AG04449 (cell line): ENCODE results near the gene NEK11.

Experiments
- CTCF ChIA-PET: fragments of 350-600 bp; formaldehyde crosslinking; extraction: SDS; loops from one replicate; lab custom pipeline; 2021; ENCODE audit warnings: antibody characterized with exemption; lab: Yijun Ruan, JAX
- POLR2A ChIA-PET: fragments of 400-600, 350-600 bp; formaldehyde crosslinking; extraction: SDS; loops from one replicate; lab custom pipeline; 2020; ENCODE audit warnings: antibody characterized with exemption, inconsistent platforms; lab: Yijun Ruan, JAX
- DNase-seq: peaks from one replicate; pipeline ENCODE4 v3.0.0-alpha.2; 2010; ENCODE audit warnings: low read depth, low spot score
- H3K4me3 ChIP-seq: 2 replicates; pipeline ENCODE4 v1.5.1; 2011; ENCODE audit warnings: low read depth, mild to moderate bottlenecking, control low read depth, low read length
- TF ChIP-seq, protein P1 (sequence below): IDR thresholded peaks from one replicate; pipeline ENCODE4 v1.5.1; 2011; ENCODE audit warnings: mild to moderate bottlenecking, moderate library complexity, low read length, control low read depth, inconsistent platforms; ENCODE audit not compliant: insufficient read depth; ENCODE audit errors: missing control alignments

Gene NEK11

DNA sequence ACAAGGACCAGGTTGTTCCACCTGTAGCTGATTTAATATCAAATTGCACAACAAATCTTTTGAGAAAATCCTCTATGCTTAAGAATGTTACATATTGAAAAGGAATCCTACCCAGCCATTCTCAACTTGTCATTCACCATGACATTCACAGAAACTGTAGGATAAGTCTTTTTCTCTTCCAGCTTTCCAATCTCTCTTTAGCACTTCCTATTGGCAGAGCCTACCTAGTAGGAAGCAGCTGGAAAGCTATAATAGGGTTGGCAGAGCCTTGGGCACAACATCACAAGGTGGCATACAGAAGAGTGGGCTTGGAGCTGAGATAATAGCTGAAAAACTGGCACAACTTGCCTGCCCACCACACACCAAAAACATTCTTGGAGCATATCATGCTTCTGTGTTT, 287.6 kb downstream of the NEK11 start:
- TF ChIP-seq, protein P1, sequence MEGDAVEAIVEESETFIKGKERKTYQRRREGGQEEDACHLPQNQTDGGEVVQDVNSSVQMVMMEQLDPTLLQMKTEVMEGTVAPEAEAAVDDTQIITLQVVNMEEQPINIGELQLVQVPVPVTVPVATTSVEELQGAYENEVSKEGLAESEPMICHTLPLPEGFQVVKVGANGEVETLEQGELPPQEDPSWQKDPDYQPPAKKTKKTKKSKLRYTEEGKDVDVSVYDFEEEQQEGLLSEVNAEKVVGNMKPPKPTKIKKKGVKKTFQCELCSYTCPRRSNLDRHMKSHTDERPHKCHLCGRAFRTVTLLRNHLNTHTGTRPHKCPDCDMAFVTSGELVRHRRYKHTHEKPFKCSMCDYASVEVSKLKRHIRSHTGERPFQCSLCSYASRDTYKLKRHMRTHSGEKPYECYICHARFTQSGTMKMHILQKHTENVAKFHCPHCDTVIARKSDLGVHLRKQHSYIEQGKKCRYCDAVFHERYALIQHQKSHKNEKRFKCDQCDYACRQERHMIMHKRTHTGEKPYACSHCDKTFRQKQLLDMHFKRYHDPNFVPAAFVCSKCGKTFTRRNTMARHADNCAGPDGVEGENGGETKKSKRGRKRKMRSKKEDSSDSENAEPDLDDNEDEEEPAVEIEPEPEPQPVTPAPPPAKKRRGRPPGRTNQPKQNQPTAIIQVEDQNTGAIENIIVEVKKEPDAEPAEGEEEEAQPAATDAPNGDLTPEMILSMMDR, result no peak
- H3K4me3 ChIP-seq, result no peak overlapping the region
- DNase-seq, result no peak
- ChIA-PET CTCF (no interaction called here), POLR2A (no interaction called here)

DNA sequence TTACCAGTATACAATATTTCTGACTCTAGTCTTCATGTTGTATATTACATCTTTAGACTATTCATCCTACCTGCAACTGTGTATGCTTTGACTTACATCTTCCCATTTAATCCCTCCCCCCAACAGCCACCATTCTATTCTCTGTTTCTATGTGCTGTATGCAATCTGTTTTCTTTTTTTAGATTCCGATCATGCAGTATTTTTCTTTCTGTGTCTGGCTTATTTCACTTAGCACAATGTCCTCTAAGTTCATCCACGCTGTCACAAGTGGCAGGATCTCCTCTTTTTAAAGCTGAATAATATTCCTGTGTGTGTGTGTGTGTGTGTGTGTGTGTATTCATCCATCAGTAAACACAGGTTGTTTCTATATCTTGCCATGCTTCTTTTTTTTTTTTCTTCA, 288.5 kb downstream of the NEK11 start:
- DNase-seq, result no peak
- H3K4me3 ChIP-seq, result no peak overlapping the region
- POLR2A ChIA-PET, result no interaction called here
- TF ChIP-seq, protein P1, result no peak
- CTCF ChIA-PET, result no interaction called here

DNA sequence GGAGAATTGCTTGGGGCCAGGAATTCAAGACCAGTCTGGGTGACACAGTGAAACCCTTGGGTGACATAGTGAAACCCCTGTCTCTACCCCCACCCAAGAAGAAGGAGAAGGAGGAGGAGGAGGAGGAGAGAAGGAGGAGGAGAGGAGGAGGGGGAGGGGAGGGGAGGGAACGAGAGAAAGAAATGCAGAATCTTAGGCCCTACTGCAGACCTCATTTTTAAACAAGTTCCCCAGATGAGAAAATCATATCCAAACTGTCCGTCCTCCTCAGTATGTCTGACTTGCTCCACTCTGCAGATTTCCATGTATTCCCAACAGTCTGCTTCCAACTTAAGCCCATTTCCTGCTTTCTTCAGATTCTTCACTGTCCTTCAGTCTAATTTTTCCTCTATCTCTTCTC, 291.0 kb downstream of the NEK11 start:
- no peak overlapping the region for H3K4me3 ChIP-seq
- no peak for DNase-seq
- POLR2A ChIA-PET, result no interaction called here
- TF ChIP-seq, protein P1, result no peak
- CTCF ChIA-PET, result no interaction called here

DNA sequence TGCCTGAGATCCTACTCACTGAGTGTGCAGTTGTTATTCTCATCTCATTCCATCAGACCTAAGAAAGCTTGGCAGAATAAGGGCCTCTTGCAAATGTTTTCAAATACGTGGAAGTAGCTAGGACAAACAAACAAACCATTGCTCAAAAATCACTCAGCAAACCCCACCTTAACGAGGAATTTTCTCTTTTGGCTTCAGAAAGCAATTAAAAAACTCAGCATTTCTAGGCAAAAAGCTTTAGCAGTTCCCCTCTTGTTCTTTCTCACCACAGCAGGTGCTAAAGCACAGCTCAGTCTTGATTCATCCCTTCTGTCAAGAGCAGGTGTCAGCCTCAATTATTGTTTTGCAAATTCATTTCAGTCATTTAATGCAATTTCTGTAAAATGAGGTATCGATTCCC, 296.3 kb downstream of the NEK11 start:
- DNase-seq, result no peak
- TF ChIP-seq, protein P1, result no peak
- CTCF ChIA-PET, result no interaction called here
- POLR2A ChIA-PET, result no interaction called here
- H3K4me3 ChIP-seq, result no peak overlapping the region

DNA sequence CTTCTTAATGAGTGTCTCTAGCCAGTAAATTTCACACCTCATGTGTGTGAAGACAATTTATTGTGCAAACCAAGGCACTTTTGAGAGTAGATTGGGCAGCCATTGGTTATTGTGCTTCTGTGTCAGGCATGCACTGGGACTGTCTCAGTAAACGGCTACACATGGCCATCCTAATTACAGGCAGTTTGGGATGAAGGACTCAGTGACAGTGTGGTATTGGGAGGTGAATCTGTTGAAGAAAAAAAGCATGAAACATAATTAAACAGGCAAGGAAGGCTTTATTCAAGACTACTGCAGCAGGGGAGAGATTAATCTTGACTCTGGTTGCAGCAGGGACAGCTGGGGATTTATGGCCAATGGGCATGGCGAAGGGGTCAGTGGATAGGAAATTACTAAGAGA, 297.1 kb downstream of the NEK11 start:
- no peak for DNase-seq
- TF ChIP-seq, protein P1, result no peak

DNA sequence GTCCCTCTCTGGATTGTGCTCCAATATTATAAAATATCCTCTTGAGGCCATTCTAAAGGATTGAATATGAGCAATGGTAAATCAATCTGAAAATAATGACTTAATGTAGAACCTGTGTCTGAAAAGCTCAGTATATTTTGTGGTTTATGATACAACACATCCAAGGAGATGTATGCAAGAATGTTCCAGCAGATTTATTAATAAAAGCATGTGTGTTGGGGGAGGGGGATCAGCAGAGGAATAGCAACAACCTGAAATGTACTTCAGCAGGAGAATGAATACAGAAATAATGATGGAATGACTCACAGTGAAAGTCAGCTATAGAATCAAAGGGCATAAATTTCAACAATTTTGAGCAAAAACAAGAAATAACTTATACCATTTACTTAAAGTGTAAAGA, 298.2 kb downstream of the NEK11 start:
- DNase-seq, result no peak
- ChIA-PET POLR2A (interaction anchor here (0.6 kb wide), 1 partner anchor 148 kb away, joined by 3 read pairs; no protein-coding TSS in a partner anchor), CTCF (interaction anchor here (1.0 kb wide), 1 partner anchor 14 kb away, joined by 3 read pairs; no protein-coding TSS in a partner anchor)
- H3K4me3 ChIP-seq, result no peak overlapping the region
- TF ChIP-seq, protein P1, result no peak

More for the DNA sequence above, 297.1 kb downstream of the NEK11 start:
- POLR2A ChIA-PET, result no interaction called here
- no peak overlapping the region for H3K4me3 ChIP-seq
- CTCF ChIA-PET, result no interaction called here
